CD4-positive, alpha-beta T cell treated with Interleukin-6 at 100 ng/mL for 8 hours (primary cell): ENCODE measurements around the gene PLAU.
"Not testable (repeated sequence)": the region's sequence is repeated elsewhere in the genome, so short reads cannot be mapped to it uniquely, and the experiment has no call there.

Experiments
- DNase-seq: peaks from one replicate; pipeline ENCODE4 v3.0.0-alpha.2; 2020; ENCODE audit warnings: mixed read lengths, low spot score

The PLAU gene

GRCh38 chr10:73898730-73899410 is 12.1 kb upstream of the PLAU start:
- DNase-seq = no peak

GRCh38 chr10:73899423-73899822 is 11.5 kb upstream of the PLAU start:
- no peak for DNase-seq

- DNase-seq = no peak
These were observed 10.9 kb upstream of the PLAU start for GRCh38 chr10:73900064-73900463.

- DNase-seq = no peak
These were observed 9.7 kb upstream of the PLAU start for GRCh38 chr10:73901261-73901660.

- DNase-seq = no peak
These were observed 8.6 kb upstream of the PLAU start for GRCh38 chr10:73902351-73902750.

GRCh38 chr10:73905256-73906020 is 5.5 kb upstream of the PLAU start:
- DNase-seq = no peak

GRCh38 chr10:73906524-73907447 is 4.1 kb upstream of the PLAU start:
- DNase-seq = no peak

- no peak for DNase-seq
These were observed 3.0 kb upstream of the PLAU start for GRCh38 chr10:73907841-73908517.

- DNase-seq = peak; percentile 38
These were observed 1.9 kb upstream of the PLAU start for GRCh38 chr10:73908853-73909539.

GRCh38 chr10:73909540-73910115 is 1.3 kb upstream of the PLAU start:
- no peak for DNase-seq

- DNase-seq = no peak
These were observed 550 bp upstream of the PLAU start for GRCh38 chr10:73910401-73910763.

- no peak for DNase-seq
These were observed 647 bp downstream of the PLAU start for GRCh38 chr10:73911553-73912004.

GRCh38 chr10:73914036-73914435 is 3.1 kb downstream of the PLAU start:
- no peak for DNase-seq

- no peak for DNase-seq
These were observed 4.4 kb downstream of the PLAU start for GRCh38 chr10:73915206-73915851.

- no peak for DNase-seq
These were observed 6.0 kb downstream of the PLAU start for GRCh38 chr10:73916761-73917470.

- DNase-seq = no peak
These were observed 6.8 kb downstream of the PLAU start for GRCh38 chr10:73917566-73918305.

GRCh38 chr10:73919481-73919880 is 8.5 kb downstream of the PLAU start:
- DNase-seq = not testable (repeated sequence)

- peak; percentile 23 for DNase-seq
These were observed 9.2 kb downstream of the PLAU start for GRCh38 chr10:73920089-73920488.
